Measurements from ENCODE around the gene BST1.

The BST1 gene

DNA sequence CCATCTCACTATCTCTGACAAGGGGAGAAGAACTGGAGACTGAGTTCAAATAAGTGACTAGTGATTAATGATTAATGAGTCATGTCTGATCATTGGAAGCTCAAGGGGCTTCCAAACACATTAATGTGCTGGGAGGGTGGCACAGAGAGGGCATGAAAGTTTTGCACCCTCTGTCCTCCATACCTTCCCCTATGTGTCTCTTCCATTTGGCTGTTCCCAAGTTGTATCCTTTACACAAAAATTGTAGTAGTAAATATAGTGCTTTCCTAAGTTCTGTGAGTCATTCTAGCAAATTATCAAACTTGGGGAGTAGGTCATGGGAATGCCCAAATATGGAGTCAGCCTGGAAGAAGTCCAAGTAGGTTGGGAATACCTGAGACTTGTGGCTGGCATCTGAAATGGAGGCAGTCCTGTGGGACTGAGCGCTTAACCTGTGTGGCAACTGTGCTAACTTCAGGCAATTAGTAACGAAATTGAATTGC, 25.3 kb upstream of the BST1 start:
- no peak for DNase-seq

DNA sequence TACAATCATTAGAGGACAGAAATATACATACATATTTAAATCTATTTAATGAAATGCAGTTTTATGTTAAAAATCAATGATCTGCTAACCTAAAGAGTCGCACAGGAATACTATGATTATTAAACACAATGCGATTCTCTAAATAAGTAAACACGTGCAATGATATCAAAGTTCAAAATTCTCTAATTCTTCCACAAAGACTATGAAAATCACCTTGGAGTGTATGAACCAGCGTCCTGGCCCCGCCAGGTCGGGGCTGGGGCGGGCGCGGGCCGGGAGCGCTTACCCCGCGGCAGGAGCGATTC, 21.8 kb upstream of the BST1 start:
- no peak for DNase-seq

DNA sequence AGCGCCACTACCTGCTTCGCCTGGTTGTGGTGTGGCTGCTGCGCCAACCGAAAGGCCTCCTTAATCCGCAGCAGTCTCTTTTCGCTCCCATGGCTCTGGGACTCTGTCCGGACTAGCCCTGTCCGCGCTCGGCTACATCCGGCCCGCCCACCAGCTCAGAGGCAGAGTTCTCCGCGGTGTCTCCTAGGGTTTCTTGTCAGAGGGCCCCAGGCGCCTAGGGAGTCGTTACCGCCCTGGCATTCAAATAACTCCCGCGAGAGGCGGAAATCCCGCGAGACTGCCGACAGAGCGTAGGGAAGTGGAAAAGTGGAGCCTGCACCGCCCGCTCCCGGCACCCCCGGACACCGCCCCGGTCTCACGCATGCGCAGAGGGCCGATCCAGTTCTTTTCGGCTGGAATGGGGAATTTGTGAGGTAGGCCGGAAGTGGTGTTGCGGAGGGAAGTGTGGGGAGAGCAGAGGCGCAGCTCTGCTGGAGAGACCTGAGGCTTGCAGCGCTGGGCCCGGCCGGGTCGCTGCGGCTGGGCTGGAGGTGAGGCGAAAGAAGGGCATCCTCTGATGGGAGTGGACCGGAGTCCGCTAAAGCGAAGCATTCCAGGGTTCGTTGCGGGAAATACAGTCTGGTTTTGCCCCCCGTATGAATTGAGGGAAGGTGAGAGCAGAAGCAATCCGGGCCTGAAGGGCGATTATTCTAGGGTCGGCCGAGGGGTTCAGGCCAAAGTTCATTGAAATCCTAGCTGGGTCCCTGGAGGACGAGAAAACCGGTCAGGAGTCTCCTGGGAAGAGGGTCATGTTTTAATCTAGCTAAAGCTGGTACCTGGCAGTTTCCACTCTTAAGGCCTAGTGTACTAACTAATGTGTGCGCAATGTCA, 21.3 kb upstream of the BST1 start, which contains the start of gene FAM200B:
FAM200B (plus strand) TSS at position 456 of the 870 bp plus-strand sequence. CDS start 5,151 bp downstream, outside the sequence.
- DNase-seq, result peak; percentile 99

DNA sequence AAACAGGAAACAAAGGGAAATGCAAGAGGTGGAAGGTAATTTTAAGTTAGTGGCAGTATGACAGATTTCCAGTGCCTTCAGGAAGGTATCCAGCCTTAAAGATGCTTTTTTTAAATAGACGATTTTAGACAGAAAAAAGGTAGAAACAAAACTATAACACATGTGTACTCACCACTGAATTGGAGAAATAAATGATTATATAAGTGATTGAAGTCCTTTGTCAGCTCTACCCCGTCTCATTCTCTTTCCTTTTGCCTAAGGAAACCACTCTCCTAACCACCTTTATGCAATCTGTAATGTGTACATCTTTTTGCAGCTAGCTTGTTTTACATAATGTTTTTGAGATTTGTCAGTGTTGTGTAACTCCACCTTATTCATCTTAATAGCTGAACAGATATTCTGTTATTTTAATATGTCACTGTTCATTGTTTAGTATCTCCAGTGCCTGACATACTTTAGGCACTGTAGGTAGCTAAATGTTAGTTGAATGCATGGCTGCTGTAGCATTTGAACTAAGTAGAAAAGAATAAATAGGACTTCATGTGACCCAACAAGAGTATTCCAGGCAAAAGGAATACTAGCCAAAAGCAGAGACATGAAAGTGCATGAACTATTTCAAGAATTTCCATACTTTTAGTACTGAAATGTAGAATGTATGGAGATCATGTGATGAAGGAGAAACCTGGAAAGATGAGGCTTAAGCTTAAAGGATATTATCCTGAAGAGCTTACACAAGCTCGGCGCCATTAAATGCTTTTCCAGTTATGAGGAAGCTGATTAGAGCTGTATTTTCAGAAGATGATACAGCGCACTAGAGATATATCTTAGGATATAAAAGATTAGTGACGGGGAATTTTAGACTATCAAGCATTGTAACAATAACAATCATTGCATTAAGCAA, 20.4 kb upstream of the BST1 start:
- DNase-seq, result no peak

DNA sequence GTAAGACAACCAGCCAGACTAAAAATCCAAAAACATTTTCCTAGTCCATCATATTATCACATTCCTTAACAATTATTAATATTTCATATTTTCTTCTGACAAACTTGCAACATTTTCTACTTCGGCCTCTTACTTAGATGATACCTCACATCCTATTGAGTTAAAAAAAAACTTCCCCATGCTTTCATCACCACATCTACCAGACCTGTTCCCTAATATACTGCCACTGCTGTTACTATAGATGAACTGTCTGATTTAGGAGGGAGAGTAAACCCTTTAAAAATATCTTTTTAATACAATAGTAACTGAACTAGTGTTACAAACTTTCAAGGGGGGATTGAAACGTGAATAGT, 19.7 kb upstream of the BST1 start:
- no peak for DNase-seq

DNA sequence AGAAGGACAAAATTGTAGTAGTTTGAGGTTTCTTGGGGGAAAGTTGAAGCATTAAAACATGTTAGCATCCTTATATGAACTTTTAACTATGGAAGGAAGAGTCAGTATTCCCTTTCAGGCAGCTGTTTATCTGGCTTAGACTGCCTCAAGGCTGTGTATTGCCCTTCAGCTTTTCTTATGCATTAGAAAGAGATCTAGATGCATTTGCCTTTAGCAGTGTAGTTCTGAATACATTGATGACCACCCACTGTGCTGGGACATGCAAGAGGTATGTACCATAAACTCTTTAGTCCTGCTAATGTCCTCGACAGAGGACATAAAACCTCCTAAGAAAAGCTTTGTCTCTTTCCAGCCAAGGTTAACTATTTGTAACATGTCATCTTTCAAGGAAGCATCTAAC, 18.4 kb upstream of the BST1 start:
- no peak for DNase-seq

DNA sequence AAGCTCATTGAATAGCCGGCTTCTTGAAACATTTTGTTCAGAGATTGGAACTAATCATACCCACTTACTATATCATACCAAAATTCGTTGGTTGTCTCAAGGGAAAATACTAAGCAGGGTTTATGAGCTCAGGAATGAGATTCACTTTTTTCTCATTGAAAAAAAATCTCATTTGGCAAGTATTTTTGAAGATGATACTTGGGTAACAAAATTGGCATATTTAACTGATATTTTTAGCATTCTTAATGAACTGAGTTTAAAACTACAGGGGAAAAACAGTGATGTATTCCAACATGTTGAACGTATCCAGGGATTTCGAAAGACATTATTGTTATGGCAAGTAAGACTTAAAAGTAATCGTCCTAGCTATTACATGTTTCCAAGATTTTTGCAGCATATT, 14.8 kb upstream of the BST1 start:
- DNase-seq, result no peak

DNA sequence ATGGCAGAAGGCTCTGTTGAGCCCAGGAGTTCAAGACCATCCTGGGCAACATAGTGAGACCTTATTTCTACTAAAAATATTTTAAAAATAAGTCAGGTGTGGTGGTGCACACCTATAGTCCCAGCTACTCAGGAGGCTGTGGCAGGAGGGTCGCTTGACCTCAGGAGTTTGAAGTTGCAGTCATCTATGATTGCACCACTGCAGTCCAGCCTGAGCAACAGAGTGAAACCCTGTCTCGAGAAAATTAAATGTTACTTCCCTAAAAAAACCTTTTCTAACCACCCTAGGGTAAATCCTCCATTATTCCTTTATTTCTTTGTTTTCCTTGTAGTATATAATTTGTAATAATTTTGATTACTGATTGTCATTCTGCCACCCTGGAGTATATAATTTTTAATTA, 13.3 kb upstream of the BST1 start:
- DNase-seq, result no peak

DNA sequence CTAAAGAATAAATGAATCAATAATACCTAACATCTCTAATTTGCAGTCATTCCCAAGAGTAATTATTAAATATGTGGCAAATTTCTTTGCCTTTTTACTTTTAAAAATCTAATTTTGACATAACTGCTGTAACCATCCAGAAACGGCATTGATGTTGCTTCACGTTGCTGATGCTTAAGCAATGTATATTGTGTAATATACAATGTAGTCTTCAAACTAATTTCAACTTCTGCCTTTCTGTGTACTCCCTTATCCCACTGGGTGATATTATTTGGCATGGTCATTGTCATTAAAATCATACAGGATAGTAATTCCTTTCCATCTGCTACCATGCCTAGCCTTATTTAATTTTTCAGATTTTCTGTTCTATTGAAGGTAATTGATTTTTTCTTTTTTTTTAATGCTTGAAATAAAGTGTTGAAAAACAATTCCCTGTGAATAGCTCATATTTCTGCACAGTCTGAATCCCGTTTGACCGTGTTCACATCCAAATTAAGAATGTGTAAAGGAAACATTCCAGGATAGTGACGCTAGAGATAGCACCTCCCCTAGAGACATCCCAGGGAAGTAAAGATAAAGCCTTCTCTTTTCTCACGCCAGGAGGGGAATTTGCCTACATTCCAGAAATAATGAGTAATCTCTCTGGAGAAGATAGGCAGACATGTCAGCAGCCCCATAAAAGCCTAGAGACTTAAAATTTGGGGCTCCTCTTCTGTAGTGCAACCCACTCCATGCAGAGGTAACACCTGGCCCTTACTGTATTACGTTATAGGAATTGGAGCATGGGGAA, 12.7 kb upstream of the BST1 start:
- no peak for DNase-seq

DNA sequence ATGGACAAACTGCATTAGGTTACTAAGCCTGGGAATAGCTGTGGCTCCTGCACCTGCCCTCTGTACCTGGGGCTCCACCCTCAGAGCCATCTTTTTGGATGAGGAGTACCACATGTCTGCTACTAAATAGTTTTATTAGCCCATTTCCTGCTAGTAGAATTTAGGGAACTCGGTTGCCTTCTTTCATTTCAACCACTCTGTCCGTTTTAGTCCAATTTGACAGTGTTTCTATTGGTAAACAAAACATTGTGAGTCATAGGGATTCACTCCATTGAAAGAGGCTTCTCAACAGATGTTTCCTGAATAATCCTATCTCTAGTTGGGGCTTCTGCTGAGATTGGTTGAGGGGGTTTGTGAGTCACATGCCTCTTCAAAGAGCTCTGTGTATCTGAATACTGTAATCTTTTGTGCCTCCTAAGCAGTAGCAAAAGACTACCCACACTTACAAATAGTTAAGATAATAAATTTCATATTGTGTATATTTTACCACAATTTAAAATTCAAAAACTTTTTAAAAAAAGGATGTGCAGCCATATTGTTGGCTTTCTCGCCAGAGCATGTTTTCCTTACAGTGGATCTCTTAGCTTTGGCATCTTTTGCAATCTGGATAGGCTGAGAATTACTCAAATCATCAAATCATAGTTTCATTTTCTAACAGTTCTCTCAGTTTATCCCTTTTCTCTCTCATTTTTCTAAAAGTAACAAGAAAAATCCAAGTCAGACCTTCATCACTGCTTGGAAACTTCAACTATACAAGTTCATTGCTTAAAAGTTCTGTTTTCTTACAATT, 11.3 kb upstream of the BST1 start:
- DNase-seq, result no peak

DNA sequence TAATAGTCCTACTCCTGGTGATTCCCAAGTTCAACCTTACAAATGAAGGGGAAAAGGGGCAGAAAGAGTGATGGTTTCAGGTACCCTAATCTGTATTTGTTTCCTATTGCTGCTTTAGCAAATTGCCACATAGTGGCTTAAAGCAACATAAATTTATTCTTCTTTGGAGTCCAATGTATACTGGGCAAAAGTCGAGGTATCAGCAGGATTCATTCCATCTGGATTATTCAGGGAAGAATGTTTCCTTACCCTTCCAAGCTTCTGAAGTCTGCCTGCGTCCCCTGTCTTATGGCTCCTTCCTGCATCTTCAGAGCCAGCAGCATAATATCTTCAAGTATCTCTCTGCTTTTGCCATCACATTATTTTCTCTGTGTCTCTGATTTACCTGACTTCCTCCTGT, 10.3 kb upstream of the BST1 start:
- DNase-seq, result no peak

DNA sequence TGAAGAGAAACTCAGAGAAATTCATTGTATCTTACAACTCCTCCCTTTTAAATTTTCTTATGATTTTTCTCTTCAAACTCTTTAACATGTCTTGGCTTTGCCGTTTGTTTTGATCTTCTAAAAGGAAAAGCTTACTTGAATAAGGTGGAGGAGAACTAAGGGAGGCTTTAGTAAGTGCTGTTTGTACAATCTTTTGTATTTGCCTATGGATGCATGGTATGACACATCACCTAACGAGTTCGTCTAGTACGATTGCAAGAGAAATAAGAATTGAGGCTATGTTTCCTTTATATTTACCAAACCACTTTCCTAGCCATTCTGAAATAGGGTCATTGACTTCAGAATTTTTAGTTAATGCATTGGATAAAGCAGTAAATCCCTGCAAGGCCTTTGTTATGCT, 8.4 kb upstream of the BST1 start:
- no peak for DNase-seq

DNA sequence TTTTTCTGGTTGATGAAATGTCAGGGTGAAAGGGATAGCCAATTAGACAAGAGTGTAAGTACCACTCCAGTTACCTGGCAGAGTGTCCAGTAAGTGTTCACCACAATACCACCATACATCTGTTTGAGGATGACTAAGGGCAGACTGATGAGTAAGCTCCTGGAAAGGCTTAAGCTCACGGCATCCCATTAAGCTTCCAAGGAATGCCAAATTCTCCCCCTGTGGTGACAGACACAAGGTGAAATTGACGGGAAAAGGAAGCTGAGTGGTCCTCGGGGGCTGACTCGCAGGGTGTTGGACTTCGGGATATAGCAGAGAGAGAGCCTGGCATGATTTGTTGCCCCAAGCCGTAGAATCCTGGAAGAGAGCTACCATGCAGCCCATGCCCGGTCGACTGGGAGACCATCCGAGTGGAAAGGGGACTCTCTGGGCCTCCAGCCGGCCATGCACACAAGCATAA, 7.6 kb upstream of the BST1 start:
- DNase-seq, result no peak

DNA sequence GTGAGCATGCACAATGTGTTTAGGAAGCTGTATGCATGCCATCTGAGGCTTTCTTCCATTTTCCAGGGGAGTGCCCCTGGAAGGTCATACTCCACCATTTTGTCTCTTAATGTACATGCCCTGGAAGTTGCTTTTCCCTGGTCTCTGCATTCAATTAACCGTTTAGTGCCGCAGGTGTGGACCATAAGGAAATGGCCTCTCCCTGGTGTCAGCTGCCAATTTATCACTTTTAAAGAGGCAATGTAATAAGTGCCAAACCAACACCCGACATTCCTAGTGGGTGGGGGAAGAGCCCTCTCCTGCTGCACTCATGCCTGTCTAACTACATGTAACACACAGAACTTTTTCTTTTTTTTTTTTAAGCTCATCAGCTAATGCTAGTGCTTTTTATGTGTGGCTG, 7.1 kb upstream of the BST1 start:
- DNase-seq, result no peak

DNA sequence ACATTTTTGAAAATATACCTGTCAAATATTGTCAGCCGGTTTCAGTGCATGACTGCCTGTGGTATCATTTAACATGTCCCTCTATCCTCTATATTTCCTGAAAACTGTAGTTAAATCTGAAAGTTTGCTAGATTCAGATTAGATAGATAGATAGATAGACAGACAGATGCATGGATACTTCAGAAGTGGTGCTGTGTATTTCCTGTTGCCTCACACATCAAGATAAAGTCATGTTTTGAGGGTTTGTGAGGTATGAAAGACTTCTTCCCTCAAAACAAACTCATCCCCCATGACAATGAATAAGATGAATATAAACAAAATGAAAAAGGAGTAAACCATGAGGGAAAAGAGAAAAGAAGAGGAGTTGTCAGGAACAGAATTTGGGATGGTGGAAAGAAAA, 6.0 kb upstream of the BST1 start:
- DNase-seq, result no peak

DNA sequence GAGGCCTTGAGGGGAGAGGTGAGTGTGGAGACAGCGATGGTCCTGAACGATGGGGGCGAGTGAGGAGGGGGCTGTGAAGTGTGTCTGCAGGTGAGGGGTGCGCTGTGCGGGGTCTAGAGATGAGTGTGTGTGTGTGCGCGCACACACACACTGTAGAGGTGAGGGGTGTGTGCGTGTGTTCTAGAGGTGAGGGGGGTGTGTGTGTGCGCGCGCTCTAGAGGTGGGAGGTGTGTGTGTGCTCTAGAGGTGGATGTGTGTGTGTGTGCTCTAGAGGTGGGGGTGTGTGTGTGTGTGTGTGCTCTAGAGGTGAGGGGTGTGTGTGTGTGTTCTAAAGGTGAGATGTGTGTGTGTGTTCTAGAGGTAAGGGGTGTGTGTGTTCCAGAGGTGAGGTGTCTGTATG, 574 bp downstream of the BST1 start:
- DNase-seq, result no peak

DNA sequence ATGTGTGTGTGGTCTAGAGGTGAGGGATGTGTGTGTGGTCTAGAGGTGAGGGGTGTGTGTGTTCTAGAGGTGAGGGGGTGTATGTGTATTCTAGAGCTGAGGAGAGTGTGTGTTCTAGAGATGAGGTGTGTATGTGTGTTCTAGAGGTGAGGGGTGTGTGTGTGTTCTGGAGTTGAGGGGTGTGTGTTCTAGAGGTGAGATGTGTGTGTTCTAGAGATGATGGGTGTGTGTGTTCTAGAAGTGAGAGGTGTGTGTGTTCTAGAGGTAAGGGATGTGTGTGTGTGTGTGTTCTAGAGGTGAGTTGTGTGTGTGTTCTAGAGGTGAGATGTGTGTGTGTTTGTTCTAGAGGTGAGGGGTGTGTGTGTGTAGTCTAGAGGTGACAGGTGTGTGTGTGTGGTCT, 1.3 kb downstream of the BST1 start:
- no peak for DNase-seq

DNA sequence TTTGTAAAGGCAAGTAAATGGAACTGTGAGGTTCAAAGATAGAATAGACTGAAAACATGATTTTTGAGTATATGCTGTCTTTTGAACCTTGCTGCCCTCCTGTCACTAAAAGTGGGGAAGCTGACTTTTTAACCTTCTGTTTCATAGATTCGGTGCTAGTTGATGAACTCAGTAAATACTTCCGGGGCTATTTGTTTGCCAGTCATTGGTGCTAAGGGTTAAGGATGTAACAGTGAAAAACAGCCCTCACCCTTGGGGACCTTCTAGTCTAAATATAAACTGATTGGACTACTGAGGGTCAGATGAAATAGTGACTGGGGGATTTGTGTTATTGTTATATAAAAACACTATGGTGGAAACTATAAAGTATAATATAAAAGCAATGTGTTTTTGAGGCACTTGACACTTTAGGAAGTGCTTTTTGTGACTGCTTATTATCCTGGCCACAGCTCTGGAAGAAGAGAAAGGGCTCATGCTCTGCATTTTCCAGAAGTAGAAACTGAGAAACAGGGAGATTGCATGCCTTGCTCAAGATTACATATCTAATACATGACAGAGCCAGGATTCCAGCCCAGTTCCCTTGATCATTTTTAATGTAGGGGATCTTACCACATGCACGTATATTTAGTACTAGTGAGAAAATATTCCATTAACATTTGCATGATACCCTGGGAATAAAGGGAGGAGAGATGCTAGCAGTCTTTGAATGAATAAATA, 3.9 kb downstream of the BST1 start:
- DNase-seq, result no peak

DNA sequence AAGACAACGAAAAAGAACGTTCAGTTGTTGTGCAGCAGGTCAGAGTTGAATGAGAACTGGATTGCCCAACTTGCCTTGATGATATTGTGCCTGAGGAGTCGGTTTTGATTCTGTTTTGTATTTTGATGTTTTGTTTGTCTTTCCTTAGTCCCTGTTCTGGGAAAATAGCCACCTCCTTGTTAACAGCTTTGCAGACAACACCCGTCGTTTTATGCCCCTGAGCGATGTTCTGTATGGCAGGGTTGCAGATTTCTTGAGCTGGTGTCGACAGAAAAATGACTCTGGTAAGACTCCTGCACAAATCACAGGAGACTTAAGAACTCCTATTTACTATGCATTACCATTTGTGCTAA, 4.5 kb downstream of the BST1 start:
- DNase-seq, result no peak

DNA sequence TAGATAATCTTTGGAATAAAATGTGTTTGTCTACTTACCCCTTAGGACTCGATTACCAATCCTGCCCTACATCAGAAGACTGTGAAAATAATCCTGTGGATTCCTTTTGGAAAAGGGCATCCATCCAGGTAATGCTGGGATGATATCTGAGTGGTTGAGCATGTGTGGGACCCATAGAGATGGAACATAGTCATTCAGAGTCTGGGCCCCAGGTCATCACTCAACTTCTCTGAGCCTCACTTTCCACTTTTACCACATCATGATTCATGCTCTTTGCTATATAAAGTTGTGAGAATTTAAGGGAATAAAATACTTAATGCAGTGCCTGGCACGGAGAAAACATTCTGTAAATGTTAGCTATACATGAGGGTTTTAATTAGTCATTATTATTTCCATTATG, 8.9 kb downstream of the BST1 start:
- DNase-seq, result no peak

DNA sequence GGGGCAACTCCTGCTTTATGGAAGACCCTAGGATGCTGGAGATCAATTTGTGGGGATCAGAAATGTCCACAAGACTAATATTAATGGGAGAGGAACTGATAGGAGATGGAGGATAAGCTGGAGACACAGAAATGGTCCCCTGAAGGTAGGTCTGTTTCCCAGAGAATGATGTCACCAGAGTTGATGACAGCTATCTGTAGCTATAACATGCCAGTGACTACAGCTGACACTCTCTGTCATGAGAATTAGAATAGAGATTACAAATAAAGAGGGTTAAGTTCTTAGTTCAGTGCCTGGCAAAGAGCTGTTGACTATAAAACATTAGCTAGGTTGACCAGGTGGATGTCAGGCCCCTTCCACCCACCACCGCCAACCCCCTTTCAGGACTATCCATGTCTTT, 9.3 kb downstream of the BST1 start:
- DNase-seq, result no peak

DNA sequence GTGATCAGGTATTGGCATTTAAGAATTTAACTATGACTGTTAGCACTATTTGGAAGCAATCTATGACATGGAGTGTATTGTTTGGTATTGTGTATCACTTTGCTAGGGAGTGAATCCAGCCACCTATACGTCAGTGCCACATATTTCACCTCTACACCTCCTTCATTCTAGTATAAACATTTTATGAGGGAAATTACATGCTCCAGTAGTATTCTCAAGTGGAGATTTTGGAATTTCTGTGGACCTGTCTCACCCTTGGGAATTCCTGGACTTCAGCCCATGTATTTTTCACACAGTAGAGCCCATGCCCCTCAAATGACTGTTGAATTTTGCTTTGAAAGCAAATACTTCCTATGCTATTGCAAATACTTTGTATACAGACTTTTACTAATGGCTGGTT, 11.3 kb downstream of the BST1 start:
- no peak for DNase-seq

Data from right hindlimb (tissue), 1 donor.